Tibial nerve (tissue), 4 donors: ENCODE results near the gene LTC4S. TPM values are rescaled to one million over a fixed set of nuclear protein-coding genes. Genes with fewer than 3 reads are reported as not detected.
"Not testable (repeated sequence)": the region's sequence is repeated elsewhere in the genome, so short reads cannot be mapped to it uniquely, and the experiment has no call there.

Experiments used
- DNase-seq, 2 donors: peaks; one replicate each; pipeline ENCODE4 v3.0.0-alpha.2; 2019; ENCODE audit warnings: low spot score in 2 of 2
- H3K27ac ChIP-seq, 4 donors: fragments of 200-600 bp; sonication (generic) in 3 of 4; one replicate each; pipeline ENCODE4 v1.5.1; 2017 to 2019; ENCODE audit warnings: mild to moderate bottlenecking in 1 of 4
- H3K27me3 ChIP-seq, 2 donors: fragments of 200-600 bp; sonication (generic) in 1 of 2; one replicate each; pipeline versions ENCODE4 v1.5.1 to v1.6.0; 2017 to 2019
- H3K36me3 ChIP-seq, 3 donors: fragments of 200-600 bp; sonication (generic); one replicate each; pipeline ENCODE4 v1.5.1; 2018 to 2019
- H3K4me1 ChIP-seq, 4 donors: fragments of 200-600 bp; sonication (generic) in 3 of 4; one replicate each; pipeline ENCODE4 v1.5.1; 2017 to 2019
- H3K4me3 ChIP-seq, 4 donors: fragments of 200-600 bp; sonication (generic) in 3 of 4; one replicate each; pipeline ENCODE4 v1.5.1; 2017 to 2019; ENCODE audit warnings: mild to moderate bottlenecking in 1 of 4, moderate library complexity in 1 of 4
- H3K9me3 ChIP-seq, 4 donors: fragments of 200-600 bp; sonication (generic) in 3 of 4; one replicate each; pipeline ENCODE4 v1.5.1; 2017 to 2019
- CTCF ChIP-seq, 5 experiments: fragments of 200-600 bp in 3 of 5; fragments of 450-650 bp in 2 of 5; sonication (generic) in 3 of 5; IDR thresholded peaks; one replicate each; pipeline ENCODE4 v1.5.1; 2016 to 2019; ENCODE audit warnings: antibody characterized with exemption in 5 of 5, mild to moderate bottlenecking in 3 of 5, moderate library complexity in 2 of 5
- EP300 ChIP-seq, 2 donors: sonication (generic); formaldehyde crosslinking; IDR thresholded peaks; one replicate each; pipeline ENCODE4 v1.6.1; 2017; ENCODE audit warnings: antibody characterized with exemption in 2 of 2, mild to moderate bottlenecking in 1 of 2
- POLR2A ChIP-seq, 2 donors: fragments of 450-650 bp; IDR thresholded peaks; one replicate each; pipeline ENCODE4 v1.6.1; 2017; ENCODE audit warnings: antibody characterized with exemption in 2 of 2, mild to moderate bottlenecking in 2 of 2, moderate library complexity in 2 of 2
- WGBS, 2 donors: methylation state at CpG; one replicate each; pipeline ENCODE4 v1.1.5; 2018; 5-methylcytosine and 5-hydroxymethylcytosine counted together
- total RNA-seq, 4 donors: library from RNA; depleted of rRNA; stranded (reverse); fragments of >200 nt; gene quantifications; one replicate each; pipeline ENCODE4 v1.1.0, GENCODE V29; 2016

Gene LTC4S
- total RNA-seq, 4 donors from 2014 or later = 7.6 to 38.6 (median 18.4) TPM

- TF ChIP-seq POLR2A (IDR thresholded peaks at IDR 0.05) = no peak
- no peak for TF ChIP-seq EP300 (IDR thresholded peaks at IDR 0.05)
- TF ChIP-seq CTCF (IDR thresholded peaks at IDR 0.05) = no peak
- H3K27me3 ChIP-seq = no peaks in the 10 kb centered on the region
- 93 to 100% methylated on average over 7 of the region's 7 CpGs for WGBS, 2 donors
- H3K9me3 ChIP-seq = no peaks in the 10 kb centered on the region
- H3K4me3 ChIP-seq = no peak overlapping the region
- H3K4me1 ChIP-seq = peaks cover 0 to 12% (median 5%) of the 10 kb centered on the region in 4 donors
- peaks cover 0 to 5% (median 0%) of the 10 kb centered on the region in 3 donors for H3K36me3 ChIP-seq
- no peak for DNase-seq
- H3K27ac ChIP-seq = no peak overlapping the region
Observed at GRCh38 chr5:179788193-179788854, 5.5 kb upstream of the LTC4S start.

- not testable (repeated sequence) for H3K4me3 ChIP-seq, H3K27ac ChIP-seq, H3K27me3 ChIP-seq, H3K9me3 ChIP-seq, H3K36me3 ChIP-seq, DNase-seq
- H3K4me1 ChIP-seq = peaks cover 0 to 22% (median 14%) of the 10 kb centered on the region in 4 donors
- WGBS, 2 donors = 92 to 97% methylated on average over 9 of the region's 9 CpGs
Observed at GRCh38 chr5:179789278-179789677, 4.5 kb upstream of the LTC4S start.

DNA sequence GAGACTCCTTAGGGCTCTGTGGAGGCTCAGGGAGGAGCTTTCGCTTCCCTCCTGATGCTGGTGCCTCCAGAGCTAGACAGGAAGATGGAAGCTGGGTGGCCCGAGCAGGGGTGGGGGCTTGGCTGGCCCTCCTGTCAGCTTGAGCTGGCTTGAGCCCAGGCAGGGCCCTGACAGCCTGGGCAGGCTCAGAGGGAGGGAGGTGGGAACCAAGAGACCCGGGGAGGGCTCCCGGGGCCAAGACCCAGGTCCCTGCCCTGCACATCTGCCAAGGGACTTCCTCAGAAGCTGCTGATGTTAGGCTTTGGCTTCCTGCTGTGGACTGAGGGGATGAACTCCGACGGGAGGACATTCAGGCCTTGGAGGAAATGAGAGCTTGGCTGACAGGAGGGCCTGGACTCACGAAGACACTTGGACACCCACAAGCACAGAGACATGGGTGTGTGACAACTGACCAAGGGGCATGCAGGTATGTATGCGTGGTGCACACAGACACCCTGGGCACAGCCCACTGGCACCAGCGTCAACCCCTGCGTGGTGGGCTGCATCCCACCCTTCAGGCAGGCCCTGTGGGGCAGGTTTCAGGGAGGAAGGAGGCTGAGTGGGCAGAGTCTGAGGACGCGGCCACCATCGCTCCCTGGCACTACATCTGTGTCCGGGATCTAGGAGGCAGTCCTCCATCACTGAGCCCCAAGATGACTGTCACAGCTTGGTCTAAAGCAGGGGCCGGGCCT is 1.7 kb upstream of the LTC4S start:
- TF ChIP-seq EP300 (IDR thresholded peaks at IDR 0.05) (no peak), CTCF (IDR thresholded peaks at IDR 0.05) (no peak), POLR2A (IDR thresholded peaks at IDR 0.05) (no peak)
- WGBS, 2 donors = 58% methylated on average over 11 to 15 of the region's 15 CpGs
- peaks cover 0 to 2% (median 0%) of the 10 kb centered on the region in 3 donors for H3K36me3 ChIP-seq
- no peak for DNase-seq
- no peak overlapping the region for H3K4me3 ChIP-seq
- no peaks in the 10 kb centered on the region for H3K27me3 ChIP-seq
- H3K4me1 ChIP-seq = peaks cover 0 to 46% (median 37%) of the 10 kb centered on the region in 4 donors
- H3K27ac ChIP-seq = peak overlapping the region in 3 of 4 donors; percentile 65 to 92 (median 80)
- no peaks in the 10 kb centered on the region for H3K9me3 ChIP-seq

GRCh38 chr5:179792612-179793467 is 946 bp upstream of the LTC4S start:
- Histone ChIP-seq H3K9me3 (no peaks in the 10 kb centered on the region), H3K27me3 (no peaks in the 10 kb centered on the region), H3K4me1 (peaks cover 0 to 50% (median 39%) of the 10 kb centered on the region in 4 donors), H3K4me3 (no peak overlapping the region), H3K36me3 (peaks cover 0 to 10% (median 0%) of the 10 kb centered on the region in 3 donors), H3K27ac (peak overlapping the region; percentile 11 to 92 (median 72))
- TF ChIP-seq EP300 (IDR thresholded peaks at IDR 0.05) (no peak), CTCF (IDR thresholded peaks at IDR 0.05) (no peak), POLR2A (IDR thresholded peaks at IDR 0.05) (no peak)
- DNase-seq = no peak
- WGBS, 2 donors = 73 to 82% methylated on average over 23 to 24 of the region's 24 CpGs

DNA sequence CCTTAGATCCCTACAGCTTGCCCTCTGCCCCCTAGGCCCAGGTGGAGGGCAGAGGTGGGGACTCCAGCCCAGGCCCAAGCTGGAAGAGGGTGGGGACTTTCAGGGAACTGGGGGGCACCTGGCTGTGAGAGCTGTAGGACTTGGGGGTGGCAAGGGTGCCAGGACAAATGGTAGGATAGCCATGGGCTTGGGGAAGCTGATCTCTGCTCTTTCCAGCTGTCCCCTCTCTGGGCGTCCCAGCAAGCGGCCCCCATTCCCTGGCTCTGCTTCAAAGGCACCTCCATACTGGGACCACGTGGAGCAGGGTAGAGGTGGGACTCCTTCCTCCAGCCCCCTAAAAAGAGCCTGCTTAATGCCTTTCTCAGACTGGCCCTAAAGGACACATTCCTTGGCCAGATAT is 385 bp downstream of the LTC4S start:
- 50 to 74% methylated on average over 3 of the region's 3 CpGs for WGBS, 2 donors
- Histone ChIP-seq H3K9me3 (no peaks in the 10 kb centered on the region), H3K4me3 (peak overlapping the region in 2 of 4 donors; percentile 18 to 65), H3K4me1 (peaks cover 0 to 50% (median 39%) of the 10 kb centered on the region in 4 donors), H3K36me3 (peaks cover 0 to 23% (median 9%) of the 10 kb centered on the region in 3 donors), H3K27ac (peak overlapping the region in 3 of 4 donors; percentile 65 to 92 (median 80)), H3K27me3 (no peaks in the 10 kb centered on the region)
- no peak for DNase-seq
- no peak for TF ChIP-seq EP300 (IDR thresholded peaks at IDR 0.05)
- TF ChIP-seq CTCF (IDR thresholded peaks at IDR 0.05) = no peak
- TF ChIP-seq POLR2A (IDR thresholded peaks at IDR 0.05) = no peak
